Embryonic facial prominence (tissue), 1 donor: Measurements from ENCODE around the gene KCNMB2.
"Not testable (repeated sequence)": the region's sequence is repeated elsewhere in the genome, so short reads cannot be mapped to it uniquely, and the experiment has no call there.

ENCODE experiments used
- DNase-seq: peaks from one replicate; pipeline ENCODE4 v3.0.0-alpha.2; 2016; ENCODE audit errors: extremely low spot score

KCNMB2 gene

GRCh38 chr3:178536211-178537079 lies at the start of gene KCNMB2:
Gene KCNMB2 (plus strand): TSS chr3:178536436.
- no peak for DNase-seq

GRCh38 chr3:178486903-178487302 lies 49.3 kb upstream of the KCNMB2 start:
- no peak for DNase-seq

GRCh38 chr3:178487752-178488151 lies 48.5 kb upstream of the KCNMB2 start:
- no peak for DNase-seq

GRCh38 chr3:178491751-178492150 lies 44.5 kb upstream of the KCNMB2 start:
- DNase-seq, result no peak

- no peak for DNase-seq
These were observed 43.7 kb upstream of the KCNMB2 start for GRCh38 chr3:178492491-178492890.

GRCh38 chr3:178494386-178494785 lies 41.9 kb upstream of the KCNMB2 start:
- no peak for DNase-seq

- DNase-seq, result no peak
These were observed 39.3 kb upstream of the KCNMB2 start for GRCh38 chr3:178496911-178497310.

- DNase-seq, result no peak
These were observed 37.4 kb upstream of the KCNMB2 start for GRCh38 chr3:178498871-178499270.

GRCh38 chr3:178500631-178501030 lies 35.6 kb upstream of the KCNMB2 start:
- DNase-seq, result no peak

GRCh38 chr3:178504128-178504527 lies 32.1 kb upstream of the KCNMB2 start:
- no peak for DNase-seq

GRCh38 chr3:178505832-178506231 lies 30.4 kb upstream of the KCNMB2 start:
- DNase-seq, result no peak

- DNase-seq, result no peak
These were observed 28.5 kb upstream of the KCNMB2 start for GRCh38 chr3:178507507-178508442.

GRCh38 chr3:178508443-178508825 lies 27.8 kb upstream of the KCNMB2 start:
- no peak for DNase-seq

- DNase-seq, result no peak
These were observed 25.7 kb upstream of the KCNMB2 start for GRCh38 chr3:178510496-178510895.

- DNase-seq, result no peak
These were observed 23.6 kb upstream of the KCNMB2 start for GRCh38 chr3:178512647-178513046.

GRCh38 chr3:178513546-178514380 lies 22.5 kb upstream of the KCNMB2 start:
- no peak for DNase-seq

- DNase-seq, result no peak
These were observed 21.8 kb upstream of the KCNMB2 start for GRCh38 chr3:178514401-178514800.

GRCh38 chr3:178515076-178515744 lies 21.0 kb upstream of the KCNMB2 start:
- DNase-seq, result not testable (repeated sequence)

- no peak for DNase-seq
These were observed 18.4 kb upstream of the KCNMB2 start for GRCh38 chr3:178517665-178518334.

- no peak for DNase-seq
These were observed 17.4 kb upstream of the KCNMB2 start for GRCh38 chr3:178518660-178519396.
